GDM1 (cell line): Measurements from ENCODE around the gene IRX3.

Source experiments
- DNase-seq: peaks from one replicate; lab custom pipeline; 2025; lab: John Stamatoyannopoulos, UW

The IRX3 gene

DNA sequence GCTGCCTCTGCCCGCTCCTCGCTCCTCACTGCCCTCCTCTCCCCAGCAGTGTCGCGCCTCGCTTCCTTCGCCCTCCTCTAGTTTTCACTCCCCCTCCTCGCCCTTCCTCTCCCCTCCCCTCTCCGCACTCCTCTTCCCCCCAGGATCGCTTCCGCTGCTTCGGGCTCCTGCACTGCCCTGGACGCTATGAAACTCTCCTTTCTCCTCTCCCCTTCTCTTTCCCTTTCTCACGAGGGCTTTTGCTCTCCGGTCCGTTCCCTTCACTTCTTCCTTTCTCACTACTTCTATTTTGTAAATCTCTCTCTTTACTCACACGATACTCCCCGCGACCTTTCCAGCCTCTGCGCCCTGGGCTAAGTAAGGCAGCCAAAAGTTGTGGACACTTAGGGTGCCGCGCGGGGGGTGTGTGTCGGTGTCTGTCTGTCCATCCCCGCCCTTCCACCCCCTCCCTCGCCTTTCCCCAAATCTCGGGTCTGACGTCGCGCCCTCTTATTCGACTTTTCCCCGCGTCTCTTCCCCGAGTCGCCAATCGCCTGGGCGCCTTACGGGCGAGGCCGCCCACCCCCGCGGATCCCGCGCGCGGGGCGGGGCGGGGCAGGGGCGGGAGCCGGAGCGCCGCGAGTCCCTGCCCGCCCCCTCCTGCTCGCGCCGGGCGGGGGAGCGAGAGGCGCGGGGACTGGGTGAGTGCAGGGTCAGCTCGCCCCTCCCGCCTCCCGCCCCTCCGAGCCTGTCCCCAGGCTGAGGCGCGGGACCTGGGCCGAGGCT lies at the start of gene IRX3:
Gene IRX3 (minus strand): TSS at position 422 of the 765 bp plus-strand sequence. CDS start 737 bp downstream, outside the sequence.
- peak; percentile 75 for DNase-seq

DNA sequence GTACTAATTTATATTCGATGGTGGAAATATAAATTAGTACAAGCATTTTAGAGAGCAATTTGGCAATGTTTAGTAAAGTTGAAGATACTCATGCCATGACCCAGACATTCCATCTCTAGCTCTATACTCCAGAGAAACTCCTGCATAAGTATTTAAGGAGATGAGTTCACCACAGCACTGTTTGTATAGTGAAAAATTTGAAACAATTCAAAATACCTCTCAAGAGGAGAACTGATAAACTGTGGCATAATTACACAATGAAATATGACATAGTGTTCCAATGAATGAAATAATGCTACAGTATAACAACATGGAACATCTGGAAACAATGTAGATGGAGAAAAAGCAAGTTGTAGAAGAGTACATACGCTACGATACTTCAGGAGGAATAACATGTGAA lies 48.6 kb upstream of the IRX3 start:
- DNase-seq: no peak

DNA sequence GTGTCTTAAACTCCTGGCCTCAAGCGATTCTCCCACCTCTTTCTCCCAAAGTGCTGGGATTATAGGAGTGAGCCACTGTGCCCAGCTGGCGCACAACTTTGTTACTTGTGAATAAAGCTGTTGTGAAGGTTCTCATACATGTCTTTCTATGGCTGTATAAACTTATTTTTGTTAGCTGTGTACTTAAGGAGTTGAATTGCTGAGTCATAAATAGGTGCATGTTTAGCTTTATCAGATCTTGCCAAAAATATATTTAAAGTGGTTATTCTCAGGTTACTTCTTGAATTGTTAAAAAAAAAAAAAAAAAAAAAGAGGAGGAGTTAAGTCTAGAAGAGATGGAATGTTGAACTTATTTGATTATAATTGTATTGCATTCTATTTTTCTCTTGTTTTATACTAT lies 47.6 kb upstream of the IRX3 start:
- DNase-seq: no peak

DNA sequence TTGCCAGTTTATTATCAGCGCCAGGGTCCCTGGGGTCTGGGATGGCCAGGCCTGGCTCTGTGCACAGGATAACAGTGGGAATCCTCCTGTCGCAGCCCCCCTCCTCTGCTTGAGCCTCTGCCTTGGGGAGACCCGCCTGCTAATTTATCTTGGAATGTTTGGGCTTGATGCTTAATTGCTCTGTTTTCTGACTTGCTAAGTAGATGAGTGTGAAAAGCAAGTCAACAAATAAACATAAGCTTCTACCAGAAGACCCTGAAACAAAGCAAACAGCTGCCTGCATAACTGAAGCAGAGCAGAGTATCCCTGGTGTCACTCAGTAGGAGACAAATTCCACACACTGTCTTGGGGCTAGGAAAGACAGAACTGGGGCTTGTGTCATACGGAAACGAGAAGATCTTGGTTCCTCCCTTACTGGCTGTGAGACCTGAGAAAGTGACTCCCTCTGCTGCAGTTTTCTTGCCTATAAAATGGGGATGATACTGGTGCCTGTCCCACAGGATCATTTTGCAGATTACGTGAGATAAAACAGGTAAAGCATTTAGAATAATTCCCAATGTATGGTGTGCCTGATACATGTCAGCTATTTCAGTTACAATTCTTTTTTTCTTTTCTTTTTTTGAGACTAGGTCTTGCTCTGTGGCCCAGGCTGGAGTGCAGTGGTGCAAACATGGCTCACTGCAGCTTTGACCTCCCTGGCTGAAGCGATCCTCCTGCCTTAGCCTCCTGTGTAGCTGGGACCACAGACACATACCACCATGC lies 44.8 kb upstream of the IRX3 start:
- no peak for DNase-seq

DNA sequence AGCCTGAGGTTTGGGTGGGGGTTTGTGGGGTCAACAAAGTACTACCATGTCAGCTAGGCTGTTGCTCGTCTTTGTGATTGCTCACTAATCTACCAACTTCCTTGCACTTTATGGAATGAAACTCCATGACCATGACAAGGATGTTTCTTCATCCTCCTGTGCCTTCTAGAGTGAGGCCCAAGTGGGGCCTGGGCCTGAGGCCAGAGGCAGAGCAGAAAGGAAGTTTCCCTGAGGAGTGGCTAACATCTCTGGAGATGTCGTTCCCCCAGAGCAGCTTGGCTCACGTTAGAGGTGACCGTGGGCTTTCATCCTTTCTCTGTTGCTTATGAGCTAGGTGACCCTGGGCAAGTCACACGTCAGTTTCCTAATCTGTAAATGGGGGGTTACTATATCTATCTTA lies 41.0 kb upstream of the IRX3 start:
- DNase-seq: no peak

DNA sequence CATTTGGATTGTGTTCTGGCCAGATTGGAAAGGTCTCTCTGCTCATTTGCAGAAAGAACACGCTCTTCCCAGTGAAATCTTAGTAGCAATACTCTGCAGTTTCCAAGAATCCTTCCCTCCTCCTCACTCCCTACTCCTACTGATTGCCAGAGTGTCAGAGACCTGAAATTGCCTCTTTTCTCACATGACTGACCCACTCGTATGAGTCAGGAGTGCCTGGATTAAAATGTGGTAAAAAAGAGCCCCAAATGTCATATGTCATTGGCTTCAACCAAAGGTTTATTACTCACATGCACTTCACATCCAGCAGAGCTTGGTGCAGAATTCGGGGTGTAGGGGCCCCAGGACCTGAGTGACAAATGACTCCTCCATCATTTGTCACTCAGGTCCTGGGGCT lies 39.7 kb upstream of the IRX3 start:
- no peak for DNase-seq

DNA sequence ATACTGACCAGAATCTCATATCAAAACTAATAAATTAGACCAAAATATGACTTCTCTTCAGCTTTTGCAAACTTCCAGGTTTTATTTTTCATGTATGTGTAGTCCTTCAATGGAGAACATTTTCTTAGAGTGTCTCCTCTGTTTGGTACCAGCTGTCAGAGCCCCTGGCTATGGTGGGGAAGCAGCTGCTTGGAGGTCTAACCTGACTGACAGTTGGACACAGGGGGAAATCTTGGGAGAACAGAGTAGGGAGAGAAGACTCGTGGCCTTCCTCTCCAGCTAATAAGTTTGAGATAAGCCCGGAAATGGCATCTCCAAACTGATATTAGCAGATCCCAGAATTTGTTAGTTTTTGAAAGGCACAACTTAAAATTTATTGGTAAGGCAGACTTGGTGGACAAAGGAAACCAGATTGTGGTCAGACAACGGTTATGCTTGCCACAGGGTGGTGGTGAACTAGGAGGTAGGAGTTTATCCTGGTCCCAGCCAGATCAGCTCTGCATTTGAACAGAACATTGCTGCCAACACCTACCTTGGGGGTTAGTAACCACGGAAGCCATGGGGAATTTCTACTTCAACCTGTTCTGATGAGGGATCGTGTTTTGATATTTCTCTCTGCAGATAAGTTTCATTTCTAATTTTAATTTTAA lies 39.2 kb upstream of the IRX3 start:
- no peak for DNase-seq

DNA sequence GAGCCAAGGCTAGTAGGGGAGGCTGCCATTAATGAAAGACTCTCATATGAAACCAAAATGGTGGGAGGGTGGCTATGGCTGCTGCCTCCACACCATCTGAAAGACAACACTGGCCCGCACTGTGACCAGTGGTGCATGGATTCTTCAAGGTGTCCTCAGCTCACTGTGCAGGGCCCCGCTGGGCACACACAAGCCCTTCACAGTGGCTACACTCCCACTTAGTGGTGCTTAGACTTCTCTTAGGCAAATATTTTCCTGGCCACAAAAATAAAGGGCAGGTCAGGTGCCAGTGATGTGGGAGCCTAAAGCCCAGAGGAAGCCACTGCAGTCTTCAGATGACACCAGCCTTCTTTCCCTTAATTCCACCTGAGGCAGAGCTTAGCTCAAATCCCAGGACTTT lies 38.1 kb upstream of the IRX3 start:
- DNase-seq: no peak

DNA sequence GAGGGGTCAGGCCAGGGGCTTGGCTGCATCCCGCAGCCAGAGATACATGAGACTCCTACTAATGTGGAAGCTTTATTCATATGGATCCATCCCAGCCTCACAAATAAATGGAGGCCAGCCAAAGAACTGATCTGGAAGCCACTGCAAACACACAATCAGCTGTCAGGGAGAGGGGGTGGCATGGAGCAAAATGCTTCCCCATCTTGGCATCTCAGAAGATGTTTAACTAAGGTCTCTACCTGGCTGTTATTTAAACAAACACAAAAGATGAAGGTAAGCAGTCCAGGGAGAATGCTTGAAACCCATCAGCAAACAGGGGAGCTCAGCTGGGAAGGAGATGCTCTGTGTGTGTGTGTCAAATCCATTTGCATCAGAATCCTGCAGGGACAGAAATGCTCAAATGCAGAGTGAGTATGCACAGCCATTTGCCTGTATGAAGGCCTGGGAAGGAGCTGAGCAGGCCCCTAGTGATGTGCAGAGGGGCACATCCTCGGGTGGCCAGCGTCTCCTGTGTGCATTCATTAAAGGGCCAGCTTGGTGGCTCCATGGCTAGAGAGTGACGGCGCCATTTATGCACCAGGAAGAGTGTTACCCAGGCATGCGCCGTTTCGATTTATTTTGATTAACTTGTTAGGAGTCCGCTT lies 34.2 kb upstream of the IRX3 start:
- DNase-seq: no peak

DNA sequence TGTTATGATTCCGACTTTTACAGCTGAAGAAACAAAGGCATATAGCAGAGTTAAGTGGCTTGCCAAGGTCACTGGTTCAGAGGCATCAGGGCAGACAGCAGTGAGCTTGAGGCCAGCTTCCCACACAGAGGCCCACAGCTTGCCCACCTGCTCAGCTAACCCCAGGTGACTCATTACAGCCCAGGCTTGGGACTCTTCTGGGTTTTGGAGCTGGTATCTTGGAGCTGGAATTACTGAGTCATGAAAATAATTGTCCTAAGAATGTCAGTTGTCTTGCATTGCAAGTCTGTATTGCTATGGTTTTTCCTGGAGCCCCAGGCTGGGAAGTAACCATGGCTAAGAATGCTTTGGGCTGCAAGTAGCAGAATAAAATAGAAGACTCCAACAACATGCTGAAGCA lies 32.4 kb upstream of the IRX3 start:
- DNase-seq: no peak

DNA sequence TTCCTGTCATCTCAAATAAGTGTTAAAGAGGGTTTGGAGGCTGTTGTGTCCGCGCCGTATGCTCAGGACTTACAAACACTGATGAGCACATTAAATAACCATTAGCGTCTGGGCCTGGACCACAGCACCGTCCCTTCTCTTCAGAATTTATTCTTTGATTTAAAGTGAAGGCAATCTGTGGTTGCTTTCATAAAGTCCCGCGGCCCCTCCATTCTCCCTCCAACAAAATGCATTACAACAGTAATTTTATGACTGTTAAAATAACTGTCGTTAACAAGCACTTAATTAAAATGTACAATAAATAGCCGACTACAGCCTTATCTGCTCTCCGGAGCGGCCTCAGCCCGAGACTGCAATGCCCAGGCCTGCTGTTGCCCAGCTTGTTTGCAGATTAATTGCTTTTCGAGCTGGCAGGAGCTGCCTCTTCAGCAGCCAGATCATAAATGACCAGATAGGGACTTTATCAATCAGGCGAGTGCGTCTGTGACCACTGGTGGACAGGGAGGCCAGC lies 30.6 kb upstream of the IRX3 start:
- DNase-seq: no peak

DNA sequence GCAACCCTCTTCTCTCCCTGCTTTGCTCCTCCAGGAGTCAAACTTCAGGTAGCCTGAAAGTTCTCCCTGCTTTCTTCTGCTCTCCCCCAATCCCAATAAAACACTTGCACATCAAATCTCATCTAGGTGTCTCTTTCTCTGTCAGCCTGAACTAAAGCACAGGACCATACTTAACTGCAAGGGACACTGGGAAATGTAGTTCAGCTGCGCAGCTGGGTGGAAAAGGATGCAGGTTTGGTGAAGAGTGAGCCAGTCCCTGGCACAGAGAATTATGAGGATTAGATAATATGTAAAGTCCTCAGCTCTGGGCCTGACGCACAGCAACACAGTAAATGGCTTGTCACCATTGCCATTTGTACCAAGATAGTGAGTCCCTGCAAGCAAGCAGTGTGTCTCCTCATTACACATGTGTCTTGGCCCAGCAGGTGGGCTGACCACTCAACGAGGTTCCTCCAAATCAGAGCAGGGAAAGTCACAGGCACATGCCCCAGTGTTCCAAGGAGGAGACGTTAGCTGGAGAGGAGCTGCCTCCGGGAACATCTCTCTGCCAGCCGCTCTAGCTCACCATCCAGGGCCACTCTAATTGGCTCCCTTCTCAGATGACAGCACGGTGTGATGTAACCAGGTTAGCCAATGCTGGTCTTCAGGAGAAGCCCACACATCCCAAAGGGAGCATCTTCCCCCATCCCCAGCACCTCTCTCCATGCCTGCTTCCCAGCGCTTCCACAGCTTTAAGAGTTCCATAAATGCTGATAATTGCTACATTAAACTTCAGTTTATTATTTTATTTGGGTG lies 29.7 kb upstream of the IRX3 start:
- no peak for DNase-seq

DNA sequence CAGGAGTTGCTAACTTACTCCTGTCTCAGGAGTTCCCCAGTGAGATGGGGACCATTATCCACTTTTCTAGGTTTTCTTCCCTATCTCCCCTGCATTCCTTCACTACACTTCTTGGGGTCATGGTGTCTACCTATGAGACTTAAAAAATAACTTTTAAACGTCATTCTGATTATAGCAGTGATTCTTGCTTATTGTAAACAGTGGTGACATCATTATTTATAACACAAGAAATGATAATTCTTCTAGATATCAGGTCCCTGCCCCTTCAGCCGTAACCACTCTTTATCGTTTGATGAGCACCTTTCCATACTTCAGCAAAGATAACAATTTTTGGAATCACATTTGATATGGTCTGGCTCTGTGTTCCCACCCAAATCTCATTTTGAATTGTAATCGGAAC lies 27.2 kb upstream of the IRX3 start:
- DNase-seq: no peak

DNA sequence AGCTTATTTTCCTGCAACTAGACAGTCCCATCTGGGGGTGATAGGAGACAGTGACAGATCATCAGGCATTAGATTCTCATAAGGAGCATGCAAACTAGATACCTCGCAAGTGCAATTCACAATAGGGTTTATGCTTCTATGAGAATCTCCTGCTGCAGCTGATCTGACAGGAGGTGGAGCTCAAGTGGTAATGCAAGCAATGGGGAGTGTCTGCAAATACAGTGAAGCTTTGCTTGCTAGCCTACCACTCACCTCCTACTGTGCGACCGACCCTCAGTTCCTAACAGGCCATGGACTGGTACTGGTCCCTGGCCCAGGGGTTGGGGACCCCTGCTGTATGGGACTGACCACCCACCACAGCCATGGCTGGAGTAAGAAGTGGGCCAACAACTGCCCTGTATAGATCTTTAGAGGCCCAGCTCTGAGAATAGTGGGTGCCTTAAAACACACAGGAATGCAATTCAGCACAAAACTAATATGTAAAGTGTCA lies 26.0 kb upstream of the IRX3 start:
- DNase-seq: no peak

DNA sequence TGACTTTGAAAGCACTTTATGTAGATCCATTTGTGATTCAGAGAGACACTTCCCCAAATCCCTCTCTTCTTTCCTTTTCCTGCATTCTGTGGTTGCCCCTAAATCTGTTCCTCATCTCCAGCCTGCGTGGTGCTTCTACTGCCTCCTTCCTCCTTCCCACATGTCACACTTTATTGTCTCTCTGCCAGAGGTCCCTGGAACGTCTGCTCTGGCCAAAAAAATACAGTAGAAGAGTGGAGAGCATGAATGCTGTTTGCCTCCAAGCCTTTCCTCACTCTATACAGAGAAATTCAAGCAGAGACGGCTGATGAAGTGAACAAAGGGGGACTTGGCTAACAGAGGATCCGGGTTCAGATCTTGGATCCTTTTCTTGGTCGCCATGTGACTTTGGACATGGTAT lies 22.8 kb upstream of the IRX3 start:
- no peak for DNase-seq

DNA sequence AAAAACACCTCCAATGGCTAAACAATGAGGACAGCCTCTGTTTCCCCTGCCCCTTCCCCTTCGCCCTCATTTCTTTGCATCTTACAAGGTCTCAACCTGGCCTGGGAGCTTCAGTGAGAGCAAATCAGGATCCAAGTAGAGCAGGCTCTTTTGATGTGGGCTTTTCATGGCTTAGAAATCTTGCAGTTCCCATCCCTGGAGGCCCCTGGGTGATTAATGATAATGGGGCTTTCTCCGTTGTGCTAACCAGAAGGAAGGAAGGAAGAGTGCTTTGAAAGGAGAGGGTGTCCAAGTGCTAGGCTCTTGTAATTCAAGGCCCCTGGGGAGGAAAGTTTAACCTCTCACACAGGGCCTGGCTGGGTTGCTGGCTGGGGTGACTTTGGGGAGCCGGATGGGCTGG lies 18.5 kb upstream of the IRX3 start:
- DNase-seq: no peak

DNA sequence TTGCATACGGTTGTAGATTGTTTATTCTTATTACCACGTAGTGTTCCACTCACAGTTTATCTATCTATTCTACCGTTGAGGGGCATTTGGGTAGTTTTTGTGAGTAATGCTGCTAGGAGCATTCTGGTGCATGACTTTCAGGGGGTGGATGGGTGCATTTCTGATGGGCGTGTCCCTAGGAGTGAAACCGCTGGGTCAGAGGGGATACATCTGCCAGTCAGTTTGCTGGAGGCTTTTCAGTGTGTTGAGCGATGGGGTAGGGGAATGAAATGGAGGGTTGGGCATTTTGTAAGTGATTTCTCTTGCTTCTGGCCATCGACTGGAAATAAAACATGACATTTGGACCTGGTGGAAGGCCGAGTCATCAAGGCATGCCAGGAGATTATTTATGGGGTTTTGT lies 17.0 kb upstream of the IRX3 start:
- DNase-seq: no peak

DNA sequence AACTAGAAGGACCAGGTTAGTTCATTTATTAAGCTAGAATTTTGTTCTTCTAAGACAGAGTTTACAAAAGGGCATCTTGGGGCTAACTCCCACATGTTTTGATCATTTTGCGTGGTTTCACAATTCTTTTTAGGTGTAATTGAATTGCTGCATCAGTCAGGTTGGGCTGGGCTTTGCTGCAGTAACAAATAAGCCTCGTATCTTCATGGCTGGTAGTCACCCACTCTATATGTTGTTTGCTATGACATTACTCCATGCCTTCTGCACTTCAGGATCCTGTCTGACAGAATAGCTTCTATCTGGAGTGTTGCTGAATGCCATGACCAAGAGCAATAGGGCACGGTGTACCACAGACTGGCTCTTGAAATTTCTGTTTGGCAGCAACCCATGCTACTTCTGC lies 10.6 kb upstream of the IRX3 start:
- no peak for DNase-seq

DNA sequence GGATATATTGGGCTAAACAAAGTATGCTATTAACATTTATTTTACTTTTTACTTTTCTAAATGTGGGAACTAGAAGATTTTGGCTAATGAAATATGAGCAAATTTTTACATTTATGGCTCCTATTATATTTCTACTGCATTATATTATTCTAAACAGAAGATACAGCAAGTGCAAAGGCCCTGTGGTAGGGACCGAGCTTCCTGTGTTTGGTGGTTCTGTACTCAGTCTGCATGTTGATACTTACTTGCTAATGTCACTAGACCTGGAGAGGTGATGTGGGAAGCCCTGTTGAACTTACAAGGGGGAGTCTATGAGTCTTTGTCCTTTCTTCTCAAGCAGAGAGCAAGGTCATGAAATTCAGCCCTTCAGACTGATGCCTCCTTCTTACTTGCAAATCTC lies 10.0 kb upstream of the IRX3 start:
- no peak for DNase-seq

DNA sequence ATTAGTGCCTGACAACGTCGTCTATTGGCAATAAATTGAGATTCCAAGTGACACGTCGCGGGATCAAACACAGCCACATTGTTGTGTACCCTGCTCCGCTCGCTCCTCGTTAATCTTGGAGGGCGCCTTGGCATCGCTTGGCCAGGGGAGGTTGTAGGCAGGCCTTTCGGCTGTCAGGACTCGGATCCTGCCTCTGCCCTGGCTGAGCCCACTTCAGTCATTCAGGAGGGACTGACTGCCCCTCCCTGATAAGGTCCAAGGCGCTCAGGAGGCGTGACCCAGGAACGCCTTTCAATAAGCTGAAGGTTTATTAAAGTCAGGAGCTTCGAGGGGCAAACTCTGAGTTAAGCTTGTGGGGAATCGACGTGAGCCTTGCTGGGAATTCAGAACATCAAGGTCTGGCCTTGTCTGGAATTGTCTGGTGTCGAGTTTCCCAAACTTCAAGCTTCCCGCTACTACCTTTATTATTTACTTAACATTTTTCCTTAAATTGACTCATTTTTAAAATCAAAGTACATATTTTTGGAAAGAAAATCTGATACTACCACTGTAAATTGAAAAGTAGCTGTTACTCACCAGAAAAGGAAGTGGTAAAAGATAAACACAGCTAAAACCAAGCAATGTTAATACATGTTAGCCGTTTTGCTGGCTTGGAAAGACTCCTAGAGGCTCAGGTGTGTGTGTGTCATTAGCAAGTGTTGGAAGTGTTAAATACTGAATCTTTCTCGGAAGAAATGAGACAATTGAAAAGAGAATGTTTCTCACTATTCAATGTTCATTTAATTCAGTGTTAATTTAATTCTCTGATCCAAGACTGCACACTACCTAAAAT lies 5.3 kb upstream of the IRX3 start:
- DNase-seq: no peak
